HepG2 (cell line): Measurements from ENCODE around the gene SLC38A2. TPM values are rescaled to one million over a fixed set of nuclear protein-coding genes. Genes with fewer than 3 reads are reported as not detected.

Experiments
- BCL6 ChIP-seq: IDR thresholded peaks from 2 replicates; pipeline ENCODE4 v1.6.1; 2016; ENCODE audit warnings: missing genetic modification reagents, missing compliant biosample characterization
- CSRNP2 ChIP-seq: sonication (generic); formaldehyde crosslinking; conservative IDR thresholded peaks from 2 replicates; pipeline ENCODE4 v1.8.0; 2022; ENCODE audit warnings: low read depth, missing genetic modification reagents
- FLYWCH1 ChIP-seq: sonication (generic); formaldehyde crosslinking; IDR thresholded peaks from 2 replicates; pipeline ENCODE4 v1.8.1; 2023; ENCODE audit warnings: mild to moderate bottlenecking, missing genetic modification reagents
- FOXC1 ChIP-seq: sonication (generic); formaldehyde crosslinking; IDR thresholded peaks from 2 replicates; pipeline ENCODE4 v1.8.0; 2022; ENCODE audit warnings: mild to moderate bottlenecking, missing genetic modification reagents, borderline replicate concordance
- HMG20B ChIP-seq: conservative IDR thresholded peaks from 2 replicates; pipeline ENCODE4 v1.6.1; 2016; ENCODE audit warnings: missing genetic modification reagents, missing compliant biosample characterization
- JUN ChIP-seq: sonication (generic); formaldehyde crosslinking; IDR thresholded peaks from 2 replicates; pipeline ENCODE4 v1.4.0; 2020; ENCODE audit warnings: mild to moderate bottlenecking, missing genetic modification reagents
- KDM5B ChIP-seq: sonication (generic); formaldehyde crosslinking; IDR thresholded peaks from 2 replicates; pipeline ENCODE4 v1.4.0; 2020; ENCODE audit warnings: missing genetic modification reagents, mild to moderate bottlenecking, borderline replicate concordance
- MAFF ChIP-seq: IDR thresholded peaks from 2 replicates; pipeline ENCODE4 v1.6.1; 2011; ENCODE audit warnings: low read depth, low read length, improper control_type of control experiment
- MAX ChIP-seq: IDR thresholded peaks from 2 replicates; pipeline ENCODE4 v1.6.1; 2012; ENCODE audit warnings: inconsistent platforms
- MIER3 ChIP-seq: IDR thresholded peaks from 2 replicates; pipeline ENCODE4 v1.6.1; 2016; ENCODE audit warnings: missing compliant biosample characterization, borderline replicate concordance
- POGZ ChIP-seq: sonication (generic); formaldehyde crosslinking; IDR thresholded peaks from 2 replicates; pipeline ENCODE4 v1.4.0; 2020; ENCODE audit warnings: mild to moderate bottlenecking, missing genetic modification reagents
- SNAPC2 ChIP-seq: sonication (generic); formaldehyde crosslinking; IDR thresholded peaks from 2 replicates; pipeline ENCODE4 v1.8.1; 2022; ENCODE audit warnings: mild to moderate bottlenecking, missing genetic modification reagents
- SRSF1 ChIP-seq: fragments of 200-400 bp; formaldehyde crosslinking; optimal IDR thresholded peaks from 2 replicates; pipeline ENCODE3; 2017; ENCODE audit warnings: mild to moderate bottlenecking, low read depth, low read length, moderate library complexity
- USF2 ChIP-seq, 2 experiments: sonication (generic) in 1 of 2; formaldehyde crosslinking in 1 of 2; IDR thresholded peaks; 2 replicates each; pipeline versions ENCODE4 v1.5.1 to v1.6.1; 2011 to 2020; ENCODE audit warnings: borderline replicate concordance in 1 of 2, low read depth in 1 of 2, low read length in 1 of 2, mild to moderate bottlenecking in 1 of 2, missing genetic modification reagents in 1 of 2, moderate library complexity in 1 of 2
- ZBTB10 ChIP-seq: sonication (generic); formaldehyde crosslinking; IDR thresholded peaks from 2 replicates; pipeline ENCODE4 v1.4.0; 2020; ENCODE audit warnings: missing genetic modification reagents, borderline replicate concordance
- ZFY ChIP-seq: sonication (generic); formaldehyde crosslinking; IDR thresholded peaks from 2 replicates; pipeline ENCODE4 v1.4.0; 2020; ENCODE audit warnings: missing genetic modification reagents
- ZNF121 ChIP-seq: sonication (generic); formaldehyde crosslinking; IDR thresholded peaks from 2 replicates; pipeline ENCODE4 v1.5.0; 2020; ENCODE audit warnings: mild to moderate bottlenecking, missing genetic modification reagents
- ZNF230 ChIP-seq: sonication (generic); formaldehyde crosslinking; IDR thresholded peaks from 2 replicates; pipeline ENCODE4 v1.4.0; 2020; ENCODE audit warnings: mild to moderate bottlenecking, missing genetic modification reagents
- ZNF580 ChIP-seq: IDR thresholded peaks from 2 replicates; pipeline ENCODE4 v1.6.1; 2016; ENCODE audit warnings: low read depth, borderline replicate concordance
- ZNF83 ChIP-seq: sonication (generic); formaldehyde crosslinking; IDR thresholded peaks from 2 replicates; pipeline ENCODE4 v1.4.0; 2020; ENCODE audit warnings: missing genetic modification reagents, mild to moderate bottlenecking, borderline replicate concordance
- ZXDC ChIP-seq: sonication (generic); formaldehyde crosslinking; IDR thresholded peaks from 2 replicates; pipeline ENCODE4 v1.5.0; 2020; ENCODE audit warnings: mild to moderate bottlenecking, missing genetic modification reagents
- polyA plus RNA-seq, 8 experiments: library from polyadenylated mRNA; depleted of rRNA in 3 of 8; stranded (reverse) in 7 of 8; unstranded in 1 of 8; fragments of >200 nt; fragmentation: Illumina TruSeq in 4 of 8; extraction: Trizol in 4 of 8; gene quantifications; 2 replicates each; pipeline versions ENCODE4 v1.2.1 to v1.2.3, GENCODE V29; 2011 to 2016; ENCODE audit warnings: low read depth in 4 of 8, missing spikeins in 1 of 8, mixed read lengths in 1 of 8; ENCODE audit not compliant: insufficient read depth in 1 of 8
- total RNA-seq, 5 experiments: library from RNA; depleted of rRNA; stranded (reverse); fragments of >200 nt; fragmentation: Illumina TruSeq; extraction: Trizol; gene quantifications; 2 replicates each; pipeline ENCODE4 v1.2.3, GENCODE V29; 2016; ENCODE audit warnings: low read depth in 1 of 5

The SLC38A2 gene
- total and polyA plus RNA-seq, 2 of the 13 experiments (the other 11 are each of a cell fraction or from before 2014, with no cell fraction given) = 368 to 880 TPM

GRCh38 chr12:46385438-46385837, 12.9 kb upstream of the SLC38A2 start (continued):
- TF ChIP-seq ZXDC (CRISPR knock-in tag) (no peak), BCL6 (CRISPR knock-in tag) (peak; percentile 41; the same call in 1 of the 2 replicates), ZNF580 (CRISPR knock-in tag) (no peak), MAX (peak; percentile 63), FLYWCH1 (CRISPR knock-in tag) (no peak), MAFF (no peak), ZFY (CRISPR knock-in tag) (no peak; the same call in 1 of the 2 replicates), CSRNP2 (CRISPR knock-in tag) (no peak), SRSF1 (no peak), FOXC1 (CRISPR knock-in tag) (no peak), ZBTB10 (CRISPR knock-in tag) (no peak), ZNF230 (CRISPR knock-in tag) (no peak), SNAPC2 (CRISPR knock-in tag) (no peak), ZNF83 (CRISPR knock-in tag) (no peak), USF2 (IDR thresholded peaks at IDR 0.05; ENCODE audit: low read depth, low read length) (no peak), USF2 (CRISPR knock-in tag; IDR thresholded peaks at IDR 0.05; ENCODE audit: borderline replicate concordance) (no peak), MIER3 (CRISPR knock-in tag) (no peak), KDM5B (no peak), JUN (0 out of 2 replicates have a peak, but pooled peaks have one; percentile 35), ZNF121 (CRISPR knock-in tag) (0 out of 2 replicates have a peak, but pooled peaks have one; percentile 11), HMG20B (CRISPR knock-in tag) (0 out of 2 replicates have a peak, but pooled peaks have one; percentile 35), POGZ (no peak)
